WI38 (cell line): Measurements from ENCODE around the gene TNNT2.

ENCODE experiments used
- H3K4me3 ChIP-seq: 2 replicates; pipeline ENCODE4 v1.5.1; 2011; ENCODE audit warnings: low read depth, mild to moderate bottlenecking, control low read depth, low read length
- CTCF ChIP-seq: IDR thresholded peaks from 2 replicates; pipeline ENCODE4 v1.5.1; 2012; ENCODE audit warnings: low read depth, mild to moderate bottlenecking, control low read depth, low read length

The TNNT2 gene

DNA sequence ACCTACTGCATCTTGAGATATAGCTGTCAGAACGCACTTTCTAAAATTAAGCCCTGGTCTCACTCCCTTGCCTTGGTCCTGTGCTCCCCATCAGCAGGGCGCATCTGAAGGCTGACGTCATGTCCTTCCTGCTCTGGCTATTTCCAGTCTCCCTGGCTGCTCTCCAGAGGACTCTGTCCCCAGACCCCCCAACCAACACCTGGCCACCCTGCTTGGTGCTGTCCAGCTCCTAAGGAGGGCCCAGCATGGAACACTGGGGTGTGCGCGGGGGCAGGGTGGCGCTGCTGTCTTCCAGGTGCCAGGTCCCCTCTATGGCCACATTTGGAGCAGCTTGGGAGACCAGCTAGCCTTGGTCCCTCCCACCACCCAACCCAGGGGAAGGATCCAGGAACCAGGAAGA is 8.3 kb downstream of the TNNT2 start:
- no peak overlapping the region for H3K4me3 ChIP-seq
- no peak for TF ChIP-seq CTCF

GRCh38 chr1:201366696-201367095 is 10.8 kb downstream of the TNNT2 start:
- TF ChIP-seq CTCF: no peak
- H3K4me3 ChIP-seq: no peak overlapping the region

DNA sequence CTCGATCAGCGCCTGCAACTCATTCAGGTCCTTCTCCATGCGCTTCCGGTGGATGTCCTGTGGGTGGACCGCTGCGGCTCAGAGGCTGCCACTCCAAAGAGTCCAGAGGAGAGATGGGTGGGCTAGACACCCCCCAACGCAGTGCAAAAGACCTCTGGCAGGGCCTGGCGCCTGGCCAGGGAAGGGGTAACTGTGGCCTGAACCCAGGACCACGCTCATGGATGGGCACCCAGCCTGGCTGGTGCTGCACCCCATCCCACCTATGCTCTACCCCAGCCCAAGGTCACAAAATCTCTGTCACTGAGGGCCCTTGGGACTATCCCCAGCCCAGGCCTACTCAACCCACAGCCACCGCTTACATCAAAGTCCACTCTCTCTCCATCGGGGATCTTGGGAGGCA is 12.2 kb downstream of the TNNT2 start:
- TF ChIP-seq CTCF: no peak

GRCh38 chr1:201364808-201365105 is 12.7 kb downstream of the TNNT2 start:
- no peak overlapping the region for H3K4me3 ChIP-seq
- no peak for TF ChIP-seq CTCF

More for the DNA sequence above, 12.2 kb downstream of the TNNT2 start:
- no peak overlapping the region for H3K4me3 ChIP-seq

DNA sequence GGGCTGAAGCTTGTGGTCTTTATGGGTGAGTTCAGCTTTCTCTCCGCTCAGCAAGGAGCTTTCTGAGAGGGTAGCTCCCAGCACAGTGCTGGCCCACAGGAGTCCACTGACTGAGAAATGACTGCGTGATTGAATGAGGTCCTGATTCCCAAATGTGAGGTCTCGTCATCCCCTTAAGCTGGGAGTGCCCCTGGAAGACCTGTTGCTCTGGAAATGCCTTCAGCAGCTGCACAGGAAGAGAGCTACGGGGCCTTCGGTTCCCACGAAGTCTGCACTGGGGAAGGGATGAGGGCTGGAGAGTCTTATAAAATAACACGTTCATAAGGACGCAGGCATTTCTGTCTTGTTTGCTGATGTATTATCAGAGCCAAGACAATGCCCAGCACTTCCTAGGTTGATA is 14.0 kb downstream of the TNNT2 start:
- TF ChIP-seq CTCF: no peak
- no peak overlapping the region for H3K4me3 ChIP-seq

- H3K4me3 ChIP-seq: no peak overlapping the region
- no peak for TF ChIP-seq CTCF
Observed at GRCh38 chr1:201362906-201363305, 14.6 kb downstream of the TNNT2 start.

- peak; percentile 80 for TF ChIP-seq CTCF
Observed at GRCh38 chr1:201361652-201362504, 15.6 kb downstream of the TNNT2 start.

More at GRCh38 chr1:201361652-201362504, 15.6 kb downstream of the TNNT2 start:
- H3K4me3 ChIP-seq: no peak overlapping the region
